ENCODE data around the gene CCAR1.
"Not testable (repeated sequence)": the region's sequence is repeated elsewhere in the genome, so short reads cannot be mapped to it uniquely, and the experiment has no call there.

- TF ChIP-seq TCF7 (IDR thresholded peaks at IDR 0.05; ENCODE audit: borderline replicate concordance); ELK1 (IDR thresholded peaks at IDR 0.05; ENCODE audit: low read depth, low read length); ATF2 (IDR thresholded peaks at IDR 0.05; ENCODE audit: low read length); GABPA (IDR thresholded peaks at IDR 0.05; ENCODE audit: low read depth); POLR2A (IDR thresholded peaks at IDR 0.05; ENCODE audit: low read depth, low read length); MTA2 (IDR thresholded peaks at IDR 0.05; ENCODE audit: low read depth); MYC (IDR thresholded peaks at IDR 0.05; ENCODE audit: insufficient read depth, insufficient read length, insufficient replicate concordance, low read length, severe bottlenecking): not testable (repeated sequence)
- TF ChIP-seq, protein P1, sequence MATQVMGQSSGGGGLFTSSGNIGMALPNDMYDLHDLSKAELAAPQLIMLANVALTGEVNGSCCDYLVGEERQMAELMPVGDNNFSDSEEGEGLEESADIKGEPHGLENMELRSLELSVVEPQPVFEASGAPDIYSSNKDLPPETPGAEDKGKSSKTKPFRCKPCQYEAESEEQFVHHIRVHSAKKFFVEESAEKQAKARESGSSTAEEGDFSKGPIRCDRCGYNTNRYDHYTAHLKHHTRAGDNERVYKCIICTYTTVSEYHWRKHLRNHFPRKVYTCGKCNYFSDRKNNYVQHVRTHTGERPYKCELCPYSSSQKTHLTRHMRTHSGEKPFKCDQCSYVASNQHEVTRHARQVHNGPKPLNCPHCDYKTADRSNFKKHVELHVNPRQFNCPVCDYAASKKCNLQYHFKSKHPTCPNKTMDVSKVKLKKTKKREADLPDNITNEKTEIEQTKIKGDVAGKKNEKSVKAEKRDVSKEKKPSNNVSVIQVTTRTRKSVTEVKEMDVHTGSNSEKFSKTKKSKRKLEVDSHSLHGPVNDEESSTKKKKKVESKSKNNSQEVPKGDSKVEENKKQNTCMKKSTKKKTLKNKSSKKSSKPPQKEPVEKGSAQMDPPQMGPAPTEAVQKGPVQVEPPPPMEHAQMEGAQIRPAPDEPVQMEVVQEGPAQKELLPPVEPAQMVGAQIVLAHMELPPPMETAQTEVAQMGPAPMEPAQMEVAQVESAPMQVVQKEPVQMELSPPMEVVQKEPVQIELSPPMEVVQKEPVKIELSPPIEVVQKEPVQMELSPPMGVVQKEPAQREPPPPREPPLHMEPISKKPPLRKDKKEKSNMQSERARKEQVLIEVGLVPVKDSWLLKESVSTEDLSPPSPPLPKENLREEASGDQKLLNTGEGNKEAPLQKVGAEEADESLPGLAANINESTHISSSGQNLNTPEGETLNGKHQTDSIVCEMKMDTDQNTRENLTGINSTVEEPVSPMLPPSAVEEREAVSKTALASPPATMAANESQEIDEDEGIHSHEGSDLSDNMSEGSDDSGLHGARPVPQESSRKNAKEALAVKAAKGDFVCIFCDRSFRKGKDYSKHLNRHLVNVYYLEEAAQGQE (IDR thresholded peaks at IDR 0.05; ENCODE audit: low read depth, low read length): not testable (repeated sequence)
- TF ChIP-seq, protein P2, sequence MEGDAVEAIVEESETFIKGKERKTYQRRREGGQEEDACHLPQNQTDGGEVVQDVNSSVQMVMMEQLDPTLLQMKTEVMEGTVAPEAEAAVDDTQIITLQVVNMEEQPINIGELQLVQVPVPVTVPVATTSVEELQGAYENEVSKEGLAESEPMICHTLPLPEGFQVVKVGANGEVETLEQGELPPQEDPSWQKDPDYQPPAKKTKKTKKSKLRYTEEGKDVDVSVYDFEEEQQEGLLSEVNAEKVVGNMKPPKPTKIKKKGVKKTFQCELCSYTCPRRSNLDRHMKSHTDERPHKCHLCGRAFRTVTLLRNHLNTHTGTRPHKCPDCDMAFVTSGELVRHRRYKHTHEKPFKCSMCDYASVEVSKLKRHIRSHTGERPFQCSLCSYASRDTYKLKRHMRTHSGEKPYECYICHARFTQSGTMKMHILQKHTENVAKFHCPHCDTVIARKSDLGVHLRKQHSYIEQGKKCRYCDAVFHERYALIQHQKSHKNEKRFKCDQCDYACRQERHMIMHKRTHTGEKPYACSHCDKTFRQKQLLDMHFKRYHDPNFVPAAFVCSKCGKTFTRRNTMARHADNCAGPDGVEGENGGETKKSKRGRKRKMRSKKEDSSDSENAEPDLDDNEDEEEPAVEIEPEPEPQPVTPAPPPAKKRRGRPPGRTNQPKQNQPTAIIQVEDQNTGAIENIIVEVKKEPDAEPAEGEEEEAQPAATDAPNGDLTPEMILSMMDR (IDR thresholded peaks at IDR 0.05 in 2 of 3, conservative IDR thresholded peaks at IDR 0.05 in 1 of 3; ENCODE audit: control insufficient read depth in 2 of 3, extremely low read depth in 1 of 3, insufficient read depth in 1 of 3, low read depth in 3 of 3, low read length in 3 of 3): not testable (repeated sequence)
Observed at GRCh38 chr10:68820359-68820758, 99.3 kb downstream of the CCAR1 start.
